ENCODE data around the gene CTU1. TPM values are rescaled to one million over a fixed set of nuclear protein-coding genes. Genes with fewer than 3 reads are reported as not detected.

CTU1 gene
- total RNA-seq, result 3.8 and 5.5 TPM in 2 replicates

GRCh38 chr19:51108066-51108804, at the start of gene CTU1:
Gene CTU1, minus strand, starts transcription at chr19:51108409. Its CDS starts 3,840 bp downstream, at chr19:51104569.

DNA sequence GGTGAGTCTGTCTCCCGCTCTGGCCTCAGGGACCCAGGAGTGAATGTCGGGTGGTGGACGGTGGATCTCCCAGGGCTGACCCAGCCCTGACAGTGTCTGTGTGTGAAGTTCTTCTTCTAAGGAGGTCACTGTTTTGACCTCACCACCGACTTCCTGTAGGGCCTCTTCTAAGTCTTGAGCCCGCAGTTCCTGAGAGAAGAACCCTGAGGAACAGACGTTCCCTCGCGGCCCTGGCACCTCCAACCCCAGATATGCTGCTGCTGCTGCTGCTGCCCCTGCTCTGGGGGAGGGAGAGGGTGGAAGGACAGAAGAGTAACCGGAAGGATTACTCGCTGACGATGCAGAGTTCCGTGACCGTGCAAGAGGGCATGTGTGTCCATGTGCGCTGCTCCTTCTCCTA, 33.9 kb upstream of the CTU1 start, which contains the start of gene SIGLEC7:
SIGLEC7 (plus strand) TSS at position 183 of the 400 bp plus-strand sequence; CDS start at position 252, 69 bp downstream.

DNA sequence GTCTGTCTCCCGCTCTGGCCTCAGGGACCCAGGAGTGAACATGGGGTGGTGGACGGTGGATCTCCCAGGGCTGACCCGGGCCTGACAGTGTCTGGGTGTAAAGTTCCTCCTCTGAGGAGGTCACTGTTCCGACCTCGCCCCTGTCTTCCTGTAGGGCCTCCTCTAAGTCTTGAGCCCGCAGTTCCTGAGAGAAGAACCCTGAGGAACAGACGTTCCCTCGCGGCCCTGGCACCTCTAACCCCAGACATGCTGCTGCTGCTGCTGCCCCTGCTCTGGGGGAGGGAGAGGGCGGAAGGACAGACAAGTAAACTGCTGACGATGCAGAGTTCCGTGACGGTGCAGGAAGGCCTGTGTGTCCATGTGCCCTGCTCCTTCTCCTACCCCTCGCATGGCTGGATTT, 16.5 kb upstream of the CTU1 start, which contains the start of gene SIGLEC9:
SIGLEC9 (plus strand) TSS at position 178 of the 400 bp plus-strand sequence; CDS start at position 247, 69 bp downstream.

GRCh38 chr19:51082611-51083010, 25.6 kb downstream of the CTU1 start, which contains the start of gene KLK14:
Gene KLK14, minus strand, starts transcription at chr19:51082887. Its CDS starts 273 bp downstream, at chr19:51082614.

GRCh38 chr19:51064534-51065220, 43.5 kb downstream of the CTU1 start, which contains the start of gene KLK13:
Gene KLK13, minus strand, starts transcription at chr19:51065092. Its CDS starts 25 bp downstream, at chr19:51065067.

Other genes with a start within 250 kb of the CTU1 start
- gene KLK2, start 235.0 kb downstream of the CTU1 start, total RNA-seq, result not detected in 2 replicates
- not detected in 2 replicates for gene KLK4, start 197.0 kb downstream of the CTU1 start, total RNA-seq
- not detected in 2 replicates for gene KLK5, start 155.4 kb downstream of the CTU1 start, total RNA-seq
- not detected in 2 replicates for gene KLK6, start 138.8 kb downstream of the CTU1 start, total RNA-seq
- gene KLK7, start 124.5 kb downstream of the CTU1 start, total RNA-seq, result not detected in 2 replicates
- gene KLK8, start 106.8 kb downstream of the CTU1 start, total RNA-seq, result not detected in 2 replicates
- not detected in 2 replicates for gene KLK10, start 88.7 kb downstream of the CTU1 start, total RNA-seq
- gene KLK11, start 81.8 kb downstream of the CTU1 start, total RNA-seq, result not detected in 2 replicates
- gene KLK12, start 73.4 kb downstream of the CTU1 start, total RNA-seq, result not detected in 2 replicates
- not detected in 2 replicates for gene KLK13, start 43.3 kb downstream of the CTU1 start, total RNA-seq
- not detected in 2 replicates for gene KLK14, start 25.5 kb downstream of the CTU1 start, total RNA-seq
- gene SIGLEC9, start 16.5 kb upstream of the CTU1 start, total RNA-seq, result 0.09 TPM in 1 of 2 replicates, not detected in the other
- 0.09 TPM in 1 of 2 replicates, not detected in the other for gene SIGLEC7, start 33.9 kb upstream of the CTU1 start, total RNA-seq
- gene CD33, start 116.7 kb upstream of the CTU1 start, total RNA-seq, result not detected in 2 replicates
- not detected in 2 replicates for gene SIGLECL1, start 142.7 kb upstream of the CTU1 start, total RNA-seq
- not detected in 2 replicates for gene IGLON5, start 203.2 kb upstream of the CTU1 start, total RNA-seq
- 0.14 and 0.28 TPM in 2 replicates for gene VSIG10L, start 233.7 kb upstream of the CTU1 start, total RNA-seq

Measured in smooth muscle cell of bladder (primary cell).